NCI-H82 treated with DMSO at 0.1 percent for 48 hours (cell line): ENCODE measurements around the gene RXRA.

Source experiments
- DNase-seq: peaks from one replicate; lab custom pipeline; 2025; ENCODE audit not compliant: unreplicated experiment; lab: John Stamatoyannopoulos, UW

Gene RXRA

GRCh38 chr9:134380542-134381271, 54.5 kb downstream of the RXRA start:
- no peak for DNase-seq

GRCh38 chr9:134381272-134381661, 55.0 kb downstream of the RXRA start:
- DNase-seq: no peak

GRCh38 chr9:134381671-134382516, 55.6 kb downstream of the RXRA start:
- DNase-seq: no peak

- no peak for DNase-seq
Measured at GRCh38 chr9:134382733-134383132, 56.5 kb downstream of the RXRA start.

GRCh38 chr9:134383148-134383547, 56.9 kb downstream of the RXRA start:
- no peak for DNase-seq

- DNase-seq: no peak
Measured at GRCh38 chr9:134384811-134385479, 58.7 kb downstream of the RXRA start.

- DNase-seq: no peak
Measured at GRCh38 chr9:134385915-134386314, 59.7 kb downstream of the RXRA start.

- no peak for DNase-seq
Measured at GRCh38 chr9:134386951-134387831, 60.9 kb downstream of the RXRA start.

- DNase-seq: no peak
Measured at GRCh38 chr9:134388289-134388808, 62.1 kb downstream of the RXRA start.

- DNase-seq: no peak
Measured at GRCh38 chr9:134388976-134389375, 62.7 kb downstream of the RXRA start.

- no peak for DNase-seq
Measured at GRCh38 chr9:134389642-134390041, 63.4 kb downstream of the RXRA start.

- DNase-seq: no peak
Measured at GRCh38 chr9:134390537-134390936, 64.3 kb downstream of the RXRA start.

- no peak for DNase-seq
Measured at GRCh38 chr9:134390947-134391318, 64.7 kb downstream of the RXRA start.

GRCh38 chr9:134391319-134392231, 65.3 kb downstream of the RXRA start:
- no peak for DNase-seq

GRCh38 chr9:134392900-134393299, 66.6 kb downstream of the RXRA start:
- no peak for DNase-seq

- DNase-seq: no peak
Measured at GRCh38 chr9:134393582-134394280, 67.5 kb downstream of the RXRA start.

GRCh38 chr9:134395002-134395517, 68.8 kb downstream of the RXRA start:
- DNase-seq: no peak

GRCh38 chr9:134395737-134396257, 69.5 kb downstream of the RXRA start:
- no peak for DNase-seq
